IPS-18c (cell line): ENCODE data around the gene HNRNPH3.
"Not testable (repeated sequence)": the region's sequence is repeated elsewhere in the genome, so short reads cannot be mapped to it uniquely, and the experiment has no call there.

Source experiments
- H3K4me3 ChIP-seq: 2 replicates; pipeline ENCODE4 v1.7.0; 2013; ENCODE audit warnings: low read depth, mild to moderate bottlenecking, low read length, moderate library complexity; ENCODE audit not compliant: insufficient read depth
- H3K9me3 ChIP-seq: one replicate; pipeline ENCODE4 v1.6.1; 2013; ENCODE audit warnings: mild to moderate bottlenecking, low read length, moderate library complexity; ENCODE audit not compliant: control insufficient read depth, insufficient read depth

HNRNPH3 gene

GRCh38 chr10:68331455-68332258 is at the start of gene HNRNPH3:
TSS of gene HNRNPH3 (plus strand) at chr10:68332064. CDS start at chr10:68337222, 5,158 bp downstream.
- H3K9me3 ChIP-seq, result no peaks in the 10 kb centered on the region
- peak within 1 kb of the TSS; percentile 95 for H3K4me3 ChIP-seq

GRCh38 chr10:68284062-68285001 is 47.5 kb upstream of the HNRNPH3 start:
- no peaks in the 10 kb centered on the region for H3K9me3 ChIP-seq
- no peak overlapping the region for H3K4me3 ChIP-seq

- Histone ChIP-seq H3K9me3 (no peaks in the 10 kb centered on the region), H3K4me3 (no peak overlapping the region)
These were observed 43.1 kb upstream of the HNRNPH3 start for GRCh38 chr10:68288717-68289116.

GRCh38 chr10:68290736-68291135 is 41.1 kb upstream of the HNRNPH3 start:
- Histone ChIP-seq H3K4me3 (no peak overlapping the region), H3K9me3 (no peaks in the 10 kb centered on the region)

GRCh38 chr10:68296843-68297663 is 34.8 kb upstream of the HNRNPH3 start:
- H3K9me3 ChIP-seq, result no peaks in the 10 kb centered on the region
- H3K4me3 ChIP-seq, result no peak overlapping the region

- no peak overlapping the region for H3K4me3 ChIP-seq
- no peaks in the 10 kb centered on the region for H3K9me3 ChIP-seq
These were observed 30.6 kb upstream of the HNRNPH3 start for GRCh38 chr10:68301301-68301700.

- Histone ChIP-seq H3K9me3 (no peaks in the 10 kb centered on the region), H3K4me3 (no peak overlapping the region)
These were observed 29.9 kb upstream of the HNRNPH3 start for GRCh38 chr10:68301790-68302502.

GRCh38 chr10:68302503-68302823 is 29.4 kb upstream of the HNRNPH3 start:
- H3K4me3 ChIP-seq, result no peak overlapping the region
- H3K9me3 ChIP-seq, result no peaks in the 10 kb centered on the region

GRCh38 chr10:68302871-68303270 is 29.0 kb upstream of the HNRNPH3 start:
- Histone ChIP-seq H3K9me3 (no peaks in the 10 kb centered on the region), H3K4me3 (no peak overlapping the region)

GRCh38 chr10:68303849-68304412 is 27.9 kb upstream of the HNRNPH3 start:
- H3K4me3 ChIP-seq, result no peak overlapping the region
- no peaks in the 10 kb centered on the region for H3K9me3 ChIP-seq

- no peak overlapping the region for H3K4me3 ChIP-seq
- no peaks in the 10 kb centered on the region for H3K9me3 ChIP-seq
These were observed 26.0 kb upstream of the HNRNPH3 start for GRCh38 chr10:68305854-68306253.

GRCh38 chr10:68310531-68310930 is 21.3 kb upstream of the HNRNPH3 start:
- Histone ChIP-seq H3K4me3 (no peak overlapping the region), H3K9me3 (no peaks in the 10 kb centered on the region)

GRCh38 chr10:68314930-68315329 is 16.9 kb upstream of the HNRNPH3 start:
- H3K4me3 ChIP-seq, H3K9me3 ChIP-seq: not testable (repeated sequence)

GRCh38 chr10:68315582-68315981 is 16.3 kb upstream of the HNRNPH3 start:
- peaks cover 4% of the 10 kb centered on the region for H3K9me3 ChIP-seq
- H3K4me3 ChIP-seq, result no peak overlapping the region

GRCh38 chr10:68318331-68319059 is 13.4 kb upstream of the HNRNPH3 start:
- Histone ChIP-seq H3K9me3 (peaks cover 4% of the 10 kb centered on the region), H3K4me3 (no peak overlapping the region)

GRCh38 chr10:68324396-68324795 is 7.5 kb upstream of the HNRNPH3 start:
- H3K9me3 ChIP-seq, result not testable (repeated sequence)

More at GRCh38 chr10:68324396-68324795, 7.5 kb upstream of the HNRNPH3 start:
- not testable (repeated sequence) for H3K4me3 ChIP-seq
